Esophagus muscularis mucosa (tissue), 4 donors: ENCODE measurements around the gene TULP3. TPM values are rescaled to one million over a fixed set of nuclear protein-coding genes. Genes with fewer than 3 reads are reported as not detected.

Experiments used
- DNase-seq: peaks from one replicate; pipeline ENCODE4 v3.0.0-alpha.2; 2017; ENCODE audit errors: extremely low spot score
- H3K27ac ChIP-seq, 4 donors: fragments of 200-600 bp; sonication (generic); replicated peaks in 1 of 4; 1 replicate in 3 of 4; 2 replicates in 1 of 4; pipeline ENCODE4 v1.5.1; 2016 to 2019; ENCODE audit warnings: mild to moderate bottlenecking in 1 of 4
- H3K27me3 ChIP-seq, 4 donors: fragments of 200-600 bp; sonication (generic); one replicate each; pipeline versions ENCODE4 v1.5.1 to v1.6.0; 2016 to 2019
- H3K36me3 ChIP-seq, 4 donors: fragments of 200-600 bp; sonication (generic); one replicate each; pipeline ENCODE4 v1.5.1; 2016 to 2019
- H3K4me1 ChIP-seq, 4 donors: fragments of 200-600 bp; sonication (generic); one replicate each; pipeline ENCODE4 v1.5.1; 2016 to 2019
- H3K4me3 ChIP-seq, 4 donors: fragments of 200-600 bp; sonication (generic); 1 replicate in 2 of 4; 2 replicates in 2 of 4; pipeline ENCODE4 v1.5.1; 2016 to 2019; ENCODE audit warnings: mild to moderate bottlenecking in 4 of 4, moderate library complexity in 1 of 4
- H3K9me3 ChIP-seq, 4 donors: fragments of 200-600 bp; sonication (generic); 1 replicate in 3 of 4; 2 replicates in 1 of 4; pipeline ENCODE4 v1.5.1; 2016 to 2019
- CTCF ChIP-seq, 3 experiments: fragments of 200-600 bp in 2 of 3; fragments of 450-650 bp in 1 of 3; sonication (generic) in 2 of 3; IDR thresholded peaks; one replicate each; pipeline ENCODE4 v1.5.1; 2017 to 2019; ENCODE audit warnings: antibody characterized with exemption in 3 of 3, mild to moderate bottlenecking in 2 of 3, moderate library complexity in 1 of 3
- EP300 ChIP-seq: sonication (generic); formaldehyde crosslinking; IDR thresholded peaks from one replicate; pipeline ENCODE4 v1.6.1; 2017; ENCODE audit warnings: antibody characterized with exemption
- POLR2A ChIP-seq: fragments of 450-650 bp; IDR thresholded peaks from one replicate; pipeline ENCODE4 v1.6.1; 2017; ENCODE audit warnings: antibody characterized with exemption, moderate library complexity, mild to moderate bottlenecking, low read depth
- POLR2AphosphoS5 ChIP-seq, 2 donors: sonication (generic); formaldehyde crosslinking; IDR thresholded peaks; one replicate each; pipeline ENCODE4 v1.6.1; 2017; ENCODE audit warnings: antibody characterized with exemption in 2 of 2
- WGBS: methylation state at CpG from one replicate; pipeline ENCODE4 v1.1.5; 2018; 5-methylcytosine and 5-hydroxymethylcytosine counted together
- intact Hi-C: fragments of 100-400 bp; cut with DNase I; formaldehyde crosslinking; loops from one replicate; pipeline ENCODE4 v1.15.1; 2023
- total RNA-seq, 4 donors: library from RNA; depleted of rRNA; stranded (reverse); fragments of >200 nt; gene quantifications; one replicate each; pipeline versions ENCODE4 v1.1.0 to v1.2.1, GENCODE V29; 2016

TULP3 gene
- total RNA-seq, 4 donors from 2014 or later, result 19.1 to 35.7 (median 27.4) TPM

- DNase-seq, result no peak
- Histone ChIP-seq H3K4me3 (peak overlapping the region; percentile 65 to 87 (median 76)), H3K4me1 (peaks cover 28 to 52% (median 36%) of the 10 kb centered on the region in 4 donors), H3K36me3 (no peaks in the 10 kb centered on the region), H3K27me3 (peaks cover 0 to 16% (median 0%) of the 10 kb centered on the region in 4 donors), H3K27ac (peak overlapping the region; percentile 86 to 91 (median 88)), H3K9me3 (no peaks in the 10 kb centered on the region)
- no peak for TF ChIP-seq EP300
- no peak for TF ChIP-seq CTCF (IDR thresholded peaks at IDR 0.05)
- TF ChIP-seq POLR2A, result no peak
- intact Hi-C loops, result no loop called here
- WGBS, result 38% methylated on average over 17 of the region's 18 CpGs
Observed at GRCh38 chr12:2960390-2960956, 69.8 kb downstream of the TULP3 start.

- 76% methylated on average over 9 of the region's 10 CpGs for WGBS
- Histone ChIP-seq H3K27me3 (peaks cover 0 to 16% (median 0%) of the 10 kb centered on the region in 4 donors), H3K9me3 (no peaks in the 10 kb centered on the region), H3K4me3 (peak overlapping the region; percentile 65 to 87 (median 76)), H3K36me3 (no peaks in the 10 kb centered on the region), H3K27ac (peak overlapping the region in 3 of 4 donors; percentile 87 to 91 (median 88)), H3K4me1 (peaks cover 28 to 52% (median 36%) of the 10 kb centered on the region in 4 donors)
- no peak for DNase-seq
- TF ChIP-seq POLR2AphosphoS5 (IDR thresholded peaks at IDR 0.05) (no peak), CTCF (IDR thresholded peaks at IDR 0.05) (no peak), EP300 (no peak), POLR2A (no peak)
- intact Hi-C loops, result no loop called here
Observed at GRCh38 chr12:2960996-2961616, 70.4 kb downstream of the TULP3 start.

GRCh38 chr12:2961705-2962104 is 71.0 kb downstream of the TULP3 start:
- peaks cover 28 to 52% (median 36%) of the 10 kb centered on the region in 4 donors for H3K4me1 ChIP-seq
- DNase-seq, result no peak
- intact Hi-C loops, result no loop called here
- no peaks in the 10 kb centered on the region for H3K9me3 ChIP-seq
- 95% methylated on average over 5 of the region's 5 CpGs for WGBS
- no peak for TF ChIP-seq EP300
- H3K36me3 ChIP-seq, result no peaks in the 10 kb centered on the region
- no peak overlapping the region for H3K4me3 ChIP-seq
- H3K27me3 ChIP-seq, result peaks cover 0 to 16% (median 0%) of the 10 kb centered on the region in 4 donors
- H3K27ac ChIP-seq, result no peak overlapping the region

GRCh38 chr12:2963154-2963759 is 72.6 kb downstream of the TULP3 start:
- 71% methylated on average over 9 of the region's 9 CpGs for WGBS
- DNase-seq, result no peak
- Histone ChIP-seq H3K27me3 (peaks cover 0 to 16% (median 0%) of the 10 kb centered on the region in 4 donors), H3K27ac (peak overlapping the region in 3 of 4 donors; percentile 48 to 67 (median 51)), H3K9me3 (no peaks in the 10 kb centered on the region), H3K4me3 (peak overlapping the region in 1 of 4 donors; percentile 16), H3K36me3 (no peaks in the 10 kb centered on the region), H3K4me1 (peaks cover 21 to 44% (median 28%) of the 10 kb centered on the region in 4 donors)
- intact Hi-C loops, result no loop called here
- no peak for TF ChIP-seq POLR2AphosphoS5 (IDR thresholded peaks at IDR 0.05)

- no peaks in the 10 kb centered on the region for H3K9me3 ChIP-seq
- 55% methylated on average over 13 of the region's 15 CpGs for WGBS
- TF ChIP-seq POLR2A (no peak), EP300 (no peak), POLR2AphosphoS5 (IDR thresholded peaks at IDR 0.05) (no peak), CTCF (IDR thresholded peaks at IDR 0.05) (no peak)
- peak overlapping the region in 1 of 4 donors; percentile 16 for H3K4me3 ChIP-seq
- DNase-seq, result no peak
- intact Hi-C loops, result no loop called here
- peaks cover 18 to 39% (median 23%) of the 10 kb centered on the region in 4 donors for H3K4me1 ChIP-seq
- peaks cover 0 to 13% (median 0%) of the 10 kb centered on the region in 4 donors for H3K27me3 ChIP-seq
- no peaks in the 10 kb centered on the region for H3K36me3 ChIP-seq
- H3K27ac ChIP-seq, result peak overlapping the region in 3 of 4 donors; percentile 48 to 67 (median 51)
Observed at GRCh38 chr12:2963760-2964292, 73.1 kb downstream of the TULP3 start.
